Measurements from ENCODE around the gene RGL1. TPM values are rescaled to one million over a fixed set of nuclear protein-coding genes. Genes with fewer than 3 reads are reported as not detected.

Gene RGL1
- total RNA-seq, 1 donor from 2014 or later = 17.0 TPM

DNA sequence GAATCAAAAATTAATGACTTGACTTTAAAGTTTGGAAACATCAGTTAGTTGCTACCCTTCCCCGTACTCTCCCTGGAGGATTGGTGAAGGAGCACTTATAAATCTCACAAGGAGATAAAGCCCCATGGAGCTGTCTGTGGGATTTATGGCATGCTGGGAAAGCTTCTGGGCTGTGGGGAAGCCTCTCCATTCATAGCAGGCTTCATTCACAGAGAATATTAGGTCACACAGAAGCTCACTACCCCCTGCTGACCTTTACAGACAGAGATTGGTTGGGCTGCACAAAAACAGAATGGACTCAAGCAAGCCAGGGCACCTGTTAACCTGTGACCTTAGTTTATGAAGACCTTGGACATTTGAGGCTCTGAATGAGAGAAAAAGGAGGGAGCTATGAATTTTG is 32.1 kb downstream of the RGL1 start:
- DNase-seq (ENCODE audit: extremely low spot score, unreplicated experiment) = no peak
- no peaks in the 10 kb centered on the region for H3K27me3 Mint-ChIP-seq
- H3K36me3 Mint-ChIP-seq = peaks cover 12% of the 10 kb centered on the region
- H3K27ac Mint-ChIP-seq = no peak overlapping the region
- no peak overlapping the region for H3K4me3 Mint-ChIP-seq
- no peaks in the 10 kb centered on the region for H3K9me3 Mint-ChIP-seq
- H3K4me1 Mint-ChIP-seq (ENCODE audit: unreplicated experiment) = peaks cover 18% of the 10 kb centered on the region
- TF ChIP-seq, protein P1, sequence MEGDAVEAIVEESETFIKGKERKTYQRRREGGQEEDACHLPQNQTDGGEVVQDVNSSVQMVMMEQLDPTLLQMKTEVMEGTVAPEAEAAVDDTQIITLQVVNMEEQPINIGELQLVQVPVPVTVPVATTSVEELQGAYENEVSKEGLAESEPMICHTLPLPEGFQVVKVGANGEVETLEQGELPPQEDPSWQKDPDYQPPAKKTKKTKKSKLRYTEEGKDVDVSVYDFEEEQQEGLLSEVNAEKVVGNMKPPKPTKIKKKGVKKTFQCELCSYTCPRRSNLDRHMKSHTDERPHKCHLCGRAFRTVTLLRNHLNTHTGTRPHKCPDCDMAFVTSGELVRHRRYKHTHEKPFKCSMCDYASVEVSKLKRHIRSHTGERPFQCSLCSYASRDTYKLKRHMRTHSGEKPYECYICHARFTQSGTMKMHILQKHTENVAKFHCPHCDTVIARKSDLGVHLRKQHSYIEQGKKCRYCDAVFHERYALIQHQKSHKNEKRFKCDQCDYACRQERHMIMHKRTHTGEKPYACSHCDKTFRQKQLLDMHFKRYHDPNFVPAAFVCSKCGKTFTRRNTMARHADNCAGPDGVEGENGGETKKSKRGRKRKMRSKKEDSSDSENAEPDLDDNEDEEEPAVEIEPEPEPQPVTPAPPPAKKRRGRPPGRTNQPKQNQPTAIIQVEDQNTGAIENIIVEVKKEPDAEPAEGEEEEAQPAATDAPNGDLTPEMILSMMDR (conservative IDR thresholded peaks at IDR 0.05) = no peak

DNA sequence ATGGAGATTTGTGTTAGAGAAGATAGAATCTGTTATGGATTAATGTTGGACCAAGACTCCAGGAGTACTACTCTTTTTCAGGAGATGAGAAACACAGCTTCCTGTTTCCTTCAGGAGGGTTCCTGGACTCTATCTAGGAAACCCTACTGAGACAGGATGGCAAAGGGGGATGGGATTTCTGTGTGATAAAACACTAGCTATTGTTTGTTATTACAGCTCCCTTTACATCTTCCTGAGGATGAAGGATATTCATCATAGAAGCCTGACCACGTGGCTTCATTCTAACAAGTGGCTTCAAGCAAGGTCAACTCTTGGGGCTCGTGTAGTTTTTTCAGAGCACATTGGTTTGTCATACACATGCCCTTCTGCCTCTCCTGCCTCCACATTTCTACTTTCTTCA is 33.3 kb downstream of the RGL1 start:
- H3K9me3 Mint-ChIP-seq = no peaks in the 10 kb centered on the region
- H3K4me3 Mint-ChIP-seq = no peak overlapping the region
- H3K27me3 Mint-ChIP-seq = no peaks in the 10 kb centered on the region
- H3K36me3 Mint-ChIP-seq = peaks cover 12% of the 10 kb centered on the region
- TF ChIP-seq, protein P1 (conservative IDR thresholded peaks at IDR 0.05) = no peak
- no peak overlapping the region for H3K27ac Mint-ChIP-seq
- H3K4me1 Mint-ChIP-seq (ENCODE audit: unreplicated experiment) = peaks cover 27% of the 10 kb centered on the region
- no peak for DNase-seq (ENCODE audit: extremely low spot score, unreplicated experiment)

DNA sequence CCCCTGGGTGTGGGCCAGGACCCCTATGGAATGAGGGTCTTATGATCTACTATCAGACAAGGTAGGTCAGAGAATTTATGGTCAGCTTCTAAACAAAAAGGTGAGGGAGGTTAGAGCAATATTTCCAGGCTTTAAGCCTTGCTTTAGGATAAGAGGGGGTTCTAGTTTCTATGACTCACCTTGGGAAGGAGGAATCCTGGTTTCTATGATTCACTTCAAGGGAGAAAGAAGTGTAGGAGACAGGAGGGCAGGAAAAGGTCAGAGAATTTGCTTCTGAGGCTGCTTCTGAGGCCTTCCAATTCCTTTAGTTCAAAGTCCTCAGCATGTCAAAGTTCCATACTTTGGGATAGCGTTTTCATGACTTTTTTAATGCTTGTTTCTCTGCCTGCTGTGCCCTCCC is 35.2 kb downstream of the RGL1 start:
- Mint-ChIP-seq H3K27ac (no peak overlapping the region), H3K27me3 (no peaks in the 10 kb centered on the region), H3K36me3 (peaks cover 7% of the 10 kb centered on the region), H3K4me3 (no peak overlapping the region), H3K9me3 (no peaks in the 10 kb centered on the region), H3K4me1 (ENCODE audit: unreplicated experiment) (peaks cover 34% of the 10 kb centered on the region)
- TF ChIP-seq, protein P1 (conservative IDR thresholded peaks at IDR 0.05) = no peak
- DNase-seq (ENCODE audit: extremely low spot score, unreplicated experiment) = no peak

DNA sequence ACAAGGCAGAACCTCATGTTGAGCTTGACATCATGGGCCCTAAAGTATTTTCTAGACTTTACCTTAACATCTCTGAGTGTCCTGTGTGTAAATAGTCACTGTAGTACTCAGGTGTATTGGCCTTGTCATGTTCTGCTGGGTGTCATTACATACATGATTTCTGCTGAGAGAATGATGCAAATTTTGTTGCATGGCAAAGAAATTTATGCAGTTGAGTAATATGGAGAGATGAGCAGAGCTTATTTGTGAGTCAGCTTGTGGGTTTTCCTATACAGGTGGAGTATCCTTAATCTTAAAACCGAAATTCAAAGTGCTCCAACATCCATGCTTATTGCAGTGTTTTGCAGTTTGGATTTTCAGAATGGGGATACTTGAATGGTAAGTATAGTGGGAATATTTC is 36.6 kb downstream of the RGL1 start:
- H3K4me1 Mint-ChIP-seq (ENCODE audit: unreplicated experiment) = peaks cover 41% of the 10 kb centered on the region
- H3K4me3 Mint-ChIP-seq = peak overlapping the region; percentile 6
- H3K9me3 Mint-ChIP-seq = no peaks in the 10 kb centered on the region
- H3K36me3 Mint-ChIP-seq = peaks cover 11% of the 10 kb centered on the region
- H3K27me3 Mint-ChIP-seq = no peaks in the 10 kb centered on the region
- no peak for DNase-seq (ENCODE audit: extremely low spot score, unreplicated experiment)
- TF ChIP-seq, protein P1 (conservative IDR thresholded peaks at IDR 0.05) = no peak
- H3K27ac Mint-ChIP-seq = no peak overlapping the region

DNA sequence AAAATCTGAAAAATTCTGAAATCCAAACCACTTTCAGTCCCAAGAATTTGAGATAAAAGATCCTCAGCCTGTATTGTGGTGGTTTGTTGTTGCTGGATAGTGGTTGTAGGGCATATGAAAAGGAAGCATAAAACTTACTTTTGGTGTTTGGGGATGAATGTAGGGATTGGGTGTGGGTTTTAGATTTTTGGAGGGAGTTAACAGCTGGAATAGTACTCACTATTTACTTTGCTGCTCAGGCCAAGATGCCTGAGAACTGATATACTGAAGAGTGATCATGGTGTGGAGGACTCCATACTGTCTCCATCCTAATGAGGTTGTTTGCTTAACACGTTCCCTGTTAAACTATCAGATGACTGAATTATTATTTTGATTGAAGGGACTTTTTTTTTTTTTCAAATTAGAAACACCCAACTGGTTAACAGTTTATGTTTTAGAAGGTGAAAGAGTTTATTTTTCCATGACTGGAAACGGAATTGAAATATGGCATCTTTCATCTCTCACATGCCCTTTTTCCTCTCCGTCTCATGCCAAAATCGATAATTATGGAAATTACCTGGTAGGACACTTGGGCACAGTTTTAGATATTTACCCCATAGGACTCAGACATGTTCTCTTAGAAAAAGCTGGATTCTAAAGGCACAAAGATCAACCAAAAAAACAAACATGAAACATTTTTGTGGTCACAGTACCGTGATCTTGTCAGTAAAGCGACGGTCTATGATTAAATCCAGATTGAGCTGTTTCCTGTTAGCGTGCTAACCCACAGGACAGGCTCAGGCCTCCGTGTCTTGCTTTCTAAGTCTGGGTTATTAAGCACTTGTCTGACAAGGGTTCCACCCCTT is 37.3 kb downstream of the RGL1 start:
- Mint-ChIP-seq H3K27me3 (no peaks in the 10 kb centered on the region), H3K4me1 (ENCODE audit: unreplicated experiment) (peaks cover 36% of the 10 kb centered on the region), H3K36me3 (peaks cover 16% of the 10 kb centered on the region), H3K4me3 (peak overlapping the region; percentile 35), H3K27ac (peak overlapping the region; percentile 22), H3K9me3 (no peaks in the 10 kb centered on the region)
- TF ChIP-seq, protein P1 (conservative IDR thresholded peaks at IDR 0.05) = no peak
- no peak for DNase-seq (ENCODE audit: extremely low spot score, unreplicated experiment)
